NCI-H128 (cell line): Measurements from ENCODE around the gene RBMS3.

ENCODE experiments used
- DNase-seq: peaks from one replicate; lab custom pipeline; 2025; ENCODE audit not compliant: unreplicated experiment; lab: John Stamatoyannopoulos, UW

Gene RBMS3

GRCh38 chr3:29559741-29560465 is 279.0 kb downstream of the RBMS3 start:
- no peak for DNase-seq

- no peak for DNase-seq
These were observed 280.8 kb downstream of the RBMS3 start for GRCh38 chr3:29561651-29562149.

DNA sequence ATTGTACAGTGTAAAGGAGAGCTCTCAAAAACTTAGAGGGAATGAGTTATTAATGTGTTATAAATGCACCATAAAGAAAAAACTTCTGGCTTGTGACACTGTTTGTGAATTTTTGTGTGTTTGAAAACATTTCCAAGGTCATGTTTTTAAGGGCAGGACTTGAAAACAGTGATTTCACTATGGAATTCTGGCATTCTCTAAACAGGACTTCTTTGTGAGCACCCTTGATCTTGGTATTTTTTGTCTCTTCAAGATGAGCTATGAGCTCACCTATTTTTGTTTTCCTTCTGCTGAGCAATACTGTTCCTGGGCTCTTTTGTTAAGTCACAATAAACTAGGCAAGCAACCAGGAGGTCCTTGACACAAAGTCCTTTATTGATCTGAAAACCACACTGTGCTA is 284.4 kb downstream of the RBMS3 start:
- no peak for DNase-seq

DNA sequence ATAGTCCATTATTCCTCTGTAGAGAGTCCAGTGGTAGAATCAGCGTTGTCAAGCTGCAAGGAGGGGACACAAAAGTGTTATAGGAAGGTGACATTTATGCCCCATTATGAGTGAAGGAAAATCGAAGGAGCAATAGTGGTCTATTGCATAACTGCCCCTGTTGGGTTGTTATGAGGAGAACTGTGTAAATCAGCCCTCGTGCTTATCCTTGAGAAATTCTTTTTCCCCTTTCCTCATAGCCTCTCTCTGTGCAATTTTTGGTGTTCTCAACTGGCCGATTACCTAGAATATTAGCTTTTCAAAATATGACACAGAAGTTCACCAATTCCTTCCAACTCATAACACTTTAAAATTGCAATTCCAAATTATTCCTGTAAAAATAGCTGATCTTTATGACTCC is 286.6 kb downstream of the RBMS3 start:
- no peak for DNase-seq

DNA sequence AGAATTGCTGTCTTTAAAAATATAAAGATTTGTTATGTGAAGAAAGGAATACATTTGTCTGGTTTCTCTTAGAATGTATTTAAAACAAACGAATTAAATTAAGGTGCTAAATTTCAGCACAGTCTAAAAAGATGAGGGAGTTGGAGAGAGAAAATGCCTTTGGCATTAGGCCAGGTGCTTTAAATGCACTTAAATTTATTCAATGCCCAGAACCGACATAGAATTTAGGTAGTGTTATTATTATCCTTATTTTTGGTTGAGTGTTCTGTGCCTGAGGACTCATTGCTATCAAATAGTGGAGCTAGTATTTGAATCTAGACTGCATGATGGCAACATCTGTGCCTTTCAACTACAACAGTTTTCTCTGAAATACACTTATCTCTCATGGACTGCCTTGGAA is 287.5 kb downstream of the RBMS3 start:
- no peak for DNase-seq

DNA sequence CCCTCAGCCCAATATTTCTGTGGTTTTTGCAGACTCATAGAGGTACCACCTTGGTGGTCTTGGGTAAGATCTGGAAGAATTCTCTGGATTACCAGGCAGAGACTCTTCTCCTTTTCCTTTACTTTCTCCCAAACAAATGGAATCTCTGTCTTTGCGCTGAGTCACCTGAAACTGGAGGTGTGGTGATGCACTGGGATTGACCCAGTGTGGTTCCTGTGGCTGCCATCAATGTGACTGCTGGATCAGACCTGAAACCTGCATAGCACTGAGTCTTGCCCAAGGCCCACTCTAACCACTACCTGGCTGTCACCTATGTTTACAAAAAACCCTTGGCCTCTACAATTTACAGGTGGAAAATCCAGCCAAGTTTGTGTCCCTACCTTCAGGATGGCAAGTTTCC is 295.3 kb downstream of the RBMS3 start:
- DNase-seq = no peak

DNA sequence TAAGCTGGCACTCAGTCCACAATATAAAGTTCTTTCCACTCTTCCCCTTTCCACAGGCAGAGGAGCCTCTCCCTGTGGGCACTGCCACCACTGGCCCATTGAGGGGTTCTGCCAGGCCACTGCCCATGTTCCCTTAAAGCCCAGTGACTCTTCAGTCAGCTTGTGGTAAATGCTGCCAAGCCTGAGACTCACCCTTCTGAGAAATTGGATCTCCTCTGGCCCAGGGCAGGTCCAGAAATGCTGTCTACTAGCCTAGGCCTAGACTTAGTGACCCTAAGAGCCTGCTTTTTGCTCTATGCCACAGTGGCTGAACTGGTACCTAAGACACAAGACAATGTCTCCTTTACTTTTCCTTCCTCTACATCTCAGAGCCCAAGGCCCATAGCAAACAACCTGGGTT is 295.8 kb downstream of the RBMS3 start:
- no peak for DNase-seq

DNA sequence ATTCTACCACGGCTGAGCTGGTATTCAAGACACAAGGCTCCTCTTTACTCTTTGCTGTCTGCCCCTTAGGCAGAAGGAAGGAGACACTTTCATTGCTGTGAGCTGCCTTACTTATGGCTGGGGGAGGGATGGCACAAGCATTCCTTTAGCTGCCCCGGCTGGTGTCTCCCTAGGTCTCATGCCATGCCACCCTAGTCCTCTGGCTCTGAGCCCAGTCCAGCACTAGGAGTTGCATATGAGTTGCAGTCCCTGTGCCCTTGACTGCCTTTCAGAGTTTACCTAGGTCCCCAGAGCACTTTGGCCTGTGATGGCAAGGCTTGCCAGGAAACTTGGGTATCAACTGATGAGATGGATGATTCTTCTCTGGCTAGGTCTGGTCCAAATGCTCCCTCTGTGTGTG is 296.4 kb downstream of the RBMS3 start:
- no peak for DNase-seq

DNA sequence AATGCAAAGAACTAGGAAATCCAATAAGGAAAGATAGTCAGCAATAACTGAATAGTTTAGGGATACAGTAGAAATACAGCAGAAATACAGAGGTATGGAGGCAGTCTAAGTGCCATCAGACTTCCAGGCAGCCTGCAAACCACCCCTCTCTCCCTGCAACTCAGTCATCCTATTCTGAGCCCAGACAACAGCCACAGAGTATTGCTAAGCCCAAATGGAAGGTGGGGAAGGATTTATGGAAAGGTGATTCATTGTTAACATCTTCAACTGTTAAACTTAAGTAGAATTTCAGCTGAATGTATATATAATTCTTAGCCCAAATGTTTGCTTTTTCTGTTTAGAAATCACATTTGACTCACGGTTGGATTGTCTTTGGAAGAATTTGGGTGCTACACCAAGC is 300.4 kb downstream of the RBMS3 start:
- no peak for DNase-seq

DNA sequence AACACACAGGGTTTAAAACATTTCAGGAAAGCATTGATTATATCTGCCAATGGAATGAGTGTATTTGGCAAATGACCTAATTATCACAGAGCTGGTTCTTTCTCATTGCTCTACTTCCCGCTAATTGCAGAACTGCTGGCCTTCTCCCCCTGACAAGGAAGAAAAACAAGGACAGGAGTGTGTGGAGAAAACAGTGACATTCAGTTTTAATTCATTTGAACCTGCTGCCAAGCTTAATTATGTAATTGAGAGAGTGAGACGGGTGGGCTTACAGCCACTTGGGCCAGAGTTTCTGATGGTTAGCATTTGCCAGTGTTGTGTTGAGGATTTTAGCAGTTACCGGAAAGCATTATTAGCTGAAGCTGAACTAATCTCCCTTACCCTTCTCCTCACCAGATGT is 301.4 kb downstream of the RBMS3 start:
- no peak for DNase-seq

- no peak for DNase-seq
These were observed 303.0 kb downstream of the RBMS3 start for GRCh38 chr3:29583861-29584260.

DNA sequence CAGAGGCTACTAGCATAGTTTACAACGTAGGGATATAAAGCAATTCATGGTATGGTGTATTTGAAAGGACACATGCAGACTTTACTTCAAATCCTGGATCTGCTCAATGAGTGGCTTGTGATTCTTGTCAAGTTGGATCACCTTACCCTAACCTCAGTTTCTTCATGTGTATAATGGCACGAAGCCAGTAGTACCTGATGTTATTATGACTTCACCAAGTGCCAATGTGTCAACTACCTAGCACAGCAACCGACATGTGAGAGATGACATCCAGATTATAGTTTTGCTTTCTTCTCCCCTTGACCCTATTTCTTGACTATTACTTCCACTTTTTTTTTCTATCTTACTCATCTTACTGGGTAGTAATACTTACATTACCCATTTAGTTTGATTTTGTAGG is 304.5 kb downstream of the RBMS3 start:
- no peak for DNase-seq

- DNase-seq = no peak
These were observed 306.5 kb downstream of the RBMS3 start for GRCh38 chr3:29587340-29587739.

- DNase-seq = no peak
These were observed 309.1 kb downstream of the RBMS3 start for GRCh38 chr3:29590012-29590411.

- DNase-seq = no peak
These were observed 309.6 kb downstream of the RBMS3 start for GRCh38 chr3:29590461-29590860.

DNA sequence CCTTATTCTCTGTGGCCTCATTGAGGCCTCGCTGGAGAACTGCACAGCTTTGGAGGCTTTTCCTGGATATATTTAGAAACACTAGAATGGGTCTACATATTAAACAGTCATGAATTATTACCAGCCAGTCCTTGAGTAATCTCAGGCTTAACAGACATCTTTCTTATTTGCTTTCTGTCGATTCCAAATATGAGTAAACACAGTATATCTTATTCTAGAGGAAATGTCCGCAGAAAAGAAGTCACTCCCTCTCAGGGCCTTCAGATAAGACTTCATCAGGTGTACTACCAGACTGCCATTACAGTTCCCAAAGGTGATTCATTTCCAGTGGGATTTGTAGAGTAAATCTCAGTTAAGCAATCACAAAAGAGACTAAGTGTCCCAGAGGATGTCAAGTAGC is 310.7 kb downstream of the RBMS3 start:
- DNase-seq = no peak

DNA sequence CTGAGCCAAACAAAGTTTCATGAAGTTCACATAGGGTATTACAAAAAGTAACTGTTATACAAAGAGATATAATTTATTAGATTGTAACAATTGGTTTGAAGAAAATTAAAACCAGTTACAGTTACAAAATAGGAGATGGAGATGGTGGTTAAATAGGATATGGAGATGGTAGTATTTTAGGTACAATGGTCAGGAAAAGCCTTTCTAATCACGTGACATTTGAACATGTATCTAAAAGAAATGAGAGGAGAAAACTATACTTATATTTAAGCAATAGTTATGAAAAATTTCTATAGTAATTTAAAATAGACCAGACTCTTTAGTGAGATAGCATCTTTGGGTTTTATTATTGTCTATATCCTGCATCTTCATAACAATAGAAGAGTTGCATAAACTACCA is 312.9 kb downstream of the RBMS3 start:
- no peak for DNase-seq

- DNase-seq = no peak
These were observed 313.4 kb downstream of the RBMS3 start for GRCh38 chr3:29594261-29594660.

DNA sequence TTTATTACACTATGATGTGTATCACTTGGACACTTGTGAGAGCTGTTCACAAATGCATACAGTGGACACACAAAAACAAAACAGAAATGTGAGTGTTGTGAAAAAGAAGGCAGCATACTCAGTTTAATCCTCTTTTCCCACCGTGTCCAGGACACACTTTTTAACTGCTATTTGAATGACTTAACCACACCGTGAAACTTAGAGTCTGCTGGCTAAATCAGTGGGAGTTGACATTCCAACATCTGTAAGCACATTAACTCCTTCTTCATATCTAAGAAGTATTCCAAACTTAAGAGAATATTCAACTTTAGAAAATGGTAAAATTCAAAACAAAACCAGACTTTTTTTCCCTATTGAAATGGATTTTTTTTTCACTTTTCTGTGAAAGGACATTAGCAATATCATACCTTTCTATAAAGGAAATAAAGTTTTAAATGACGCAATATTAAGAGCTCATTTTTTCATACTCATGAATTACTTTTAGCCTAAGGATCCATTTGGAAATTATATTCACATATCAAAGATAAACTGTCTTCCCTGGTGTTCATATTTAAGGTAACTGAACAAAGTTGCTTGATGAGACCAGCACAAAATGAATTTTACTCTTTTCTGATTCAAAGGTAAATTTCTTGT is 316.6 kb downstream of the RBMS3 start:
- DNase-seq = no peak

DNA sequence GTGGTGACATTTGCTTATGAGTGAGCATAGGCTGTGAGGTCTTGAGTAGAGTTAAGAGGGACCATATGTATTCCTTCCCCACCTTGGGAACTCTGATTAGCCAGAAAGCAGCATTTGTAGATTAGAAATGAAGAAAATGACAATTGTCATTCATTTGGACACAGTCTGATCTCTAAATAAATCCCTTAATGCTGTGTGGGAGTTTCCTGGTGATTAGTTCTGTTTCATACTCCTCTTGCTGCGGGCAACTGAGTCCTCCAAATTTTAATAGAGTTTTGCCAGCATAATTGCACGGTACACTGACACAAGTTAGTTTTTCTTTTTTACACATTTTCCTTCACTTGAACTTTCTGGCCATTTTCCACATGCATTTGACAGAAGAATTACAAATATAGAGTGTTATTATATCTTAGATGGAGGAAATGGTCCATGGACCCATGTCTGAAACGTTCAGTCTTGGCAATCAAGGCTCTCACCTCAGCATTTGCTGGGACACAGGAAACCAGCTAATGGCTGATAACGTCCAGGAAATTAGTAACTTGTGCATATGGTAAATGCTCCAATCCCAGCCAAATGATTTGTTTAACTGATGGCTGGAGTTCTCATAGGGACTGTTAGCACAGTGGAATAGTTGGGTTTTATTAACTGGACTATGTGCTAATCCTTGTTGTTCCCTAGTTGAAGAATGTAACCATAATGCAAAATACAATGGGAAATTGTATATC is 321.2 kb downstream of the RBMS3 start:
- no peak for DNase-seq

GRCh38 chr3:29605845-29606244 is 325.0 kb downstream of the RBMS3 start:
- DNase-seq = no peak

GRCh38 chr3:29606416-29606815 is 325.5 kb downstream of the RBMS3 start:
- no peak for DNase-seq
